ENCODE results near the gene C5orf24.

GRCh38 chr5:134837530-134838181 lies 8.1 kb upstream of the C5orf24 start:
- TF ChIP-seq CTCF (IDR thresholded peaks at IDR 0.05; ENCODE audit: low read depth, low read length) (no peak), POLR2A (IDR thresholded peaks at IDR 0.05; ENCODE audit: extremely low read depth, insufficient read length) (no peak), MYC (IDR thresholded peaks at IDR 0.05; ENCODE audit: low read depth, low read length) (no peak), MAX (IDR thresholded peaks at IDR 0.05; ENCODE audit: low read depth, low read length) (no peak)

All from NB4 (cell line).